ENCODE results near the gene RNF181.
A peak's percentile ranks its signal among the peaks of the same experiment; 100 is the strongest.

Gene RNF181

GRCh38 chr2:85600235-85600575 lies 4.7 kb downstream of the RNF181 start:
- H3K4me3 ChIP-seq (replicated peaks; ENCODE audit: insufficient read depth, low read length), result no peak overlapping the region
- no peaks in the 10 kb centered on the region for H3K27me3 ChIP-seq (ENCODE audit: insufficient read depth, poor library complexity, severe bottlenecking)
- peak overlapping the region; percentile 36; the same call in 1 of the 2 replicates for H3K27ac ChIP-seq (replicated peaks)
- DNase-seq (ENCODE audit: low read depth in 1 of 2, low spot score in 1 of 2), result no peak
- TF ChIP-seq GABPA (IDR thresholded peaks at IDR 0.05; ENCODE audit: low read depth) (no peak), REST (IDR thresholded peaks at IDR 0.05; ENCODE audit: insufficient replicate concordance, low read depth) (no peak), SPI1 (IDR thresholded peaks at IDR 0.05; ENCODE audit: borderline replicate concordance, low read depth) (no peak), POLR2AphosphoS5 (IDR thresholded peaks at IDR 0.05; ENCODE audit: low read depth) (no peak), CTCF (IDR thresholded peaks at IDR 0.05; ENCODE audit: insufficient read depth, low read length) (no peak)

- no peaks in the 10 kb centered on the region for H3K27me3 ChIP-seq (ENCODE audit: insufficient read depth, poor library complexity, severe bottlenecking)
- H3K4me3 ChIP-seq (replicated peaks; ENCODE audit: insufficient read depth, low read length), result no peak overlapping the region
- H3K27ac ChIP-seq (replicated peaks), result no peak overlapping the region
- DNase-seq (ENCODE audit: low read depth in 1 of 2, low spot score in 1 of 2), result no peak
- no peak for TF ChIP-seq POLR2AphosphoS5 (IDR thresholded peaks at IDR 0.05; ENCODE audit: low read depth)
- no peak for TF ChIP-seq REST (IDR thresholded peaks at IDR 0.05; ENCODE audit: insufficient replicate concordance, low read depth)
- no peak for TF ChIP-seq CTCF (IDR thresholded peaks at IDR 0.05; ENCODE audit: insufficient read depth, low read length)
- no peak for TF ChIP-seq SPI1 (IDR thresholded peaks at IDR 0.05; ENCODE audit: borderline replicate concordance, low read depth)
- TF ChIP-seq GABPA (IDR thresholded peaks at IDR 0.05; ENCODE audit: low read depth), result no peak
Measured at GRCh38 chr2:85600951-85601770, 5.6 kb downstream of the RNF181 start.

- no peak for DNase-seq (ENCODE audit: low read depth in 1 of 2, low spot score in 1 of 2)
- Histone ChIP-seq H3K27me3 (ENCODE audit: insufficient read depth, poor library complexity, severe bottlenecking) (no peaks in the 10 kb centered on the region), H3K27ac (replicated peaks) (no peak overlapping the region), H3K4me3 (replicated peaks; ENCODE audit: insufficient read depth, low read length) (peak overlapping the region; percentile 66)
- no peak for TF ChIP-seq SPI1 (IDR thresholded peaks at IDR 0.05; ENCODE audit: borderline replicate concordance, low read depth)
- no peak for TF ChIP-seq GABPA (IDR thresholded peaks at IDR 0.05; ENCODE audit: low read depth)
- TF ChIP-seq POLR2AphosphoS5 (IDR thresholded peaks at IDR 0.05; ENCODE audit: low read depth), result no peak
- TF ChIP-seq CTCF (IDR thresholded peaks at IDR 0.05; ENCODE audit: insufficient read depth, low read length), result no peak
- no peak for TF ChIP-seq REST (IDR thresholded peaks at IDR 0.05; ENCODE audit: insufficient replicate concordance, low read depth)
Measured at GRCh38 chr2:85601771-85602475, 6.4 kb downstream of the RNF181 start.
